GM19023 (cell line): ENCODE results near the gene ELP1.
A peak's percentile ranks its signal among the peaks of the same experiment; 100 is the strongest.
"Not testable (repeated sequence)": the region's sequence is repeated elsewhere in the genome, so short reads cannot be mapped to it uniquely, and the experiment has no call there.

Experiments
- ATAC-seq: cut with Tn5 transposase; IDR thresholded peaks from one replicate; pipeline ENCODE4 v1.9.1; 2021; ENCODE audit warnings: mild to moderate bottlenecking, moderate library complexity; ENCODE audit not compliant: unreplicated experiment

The ELP1 gene, protein sequence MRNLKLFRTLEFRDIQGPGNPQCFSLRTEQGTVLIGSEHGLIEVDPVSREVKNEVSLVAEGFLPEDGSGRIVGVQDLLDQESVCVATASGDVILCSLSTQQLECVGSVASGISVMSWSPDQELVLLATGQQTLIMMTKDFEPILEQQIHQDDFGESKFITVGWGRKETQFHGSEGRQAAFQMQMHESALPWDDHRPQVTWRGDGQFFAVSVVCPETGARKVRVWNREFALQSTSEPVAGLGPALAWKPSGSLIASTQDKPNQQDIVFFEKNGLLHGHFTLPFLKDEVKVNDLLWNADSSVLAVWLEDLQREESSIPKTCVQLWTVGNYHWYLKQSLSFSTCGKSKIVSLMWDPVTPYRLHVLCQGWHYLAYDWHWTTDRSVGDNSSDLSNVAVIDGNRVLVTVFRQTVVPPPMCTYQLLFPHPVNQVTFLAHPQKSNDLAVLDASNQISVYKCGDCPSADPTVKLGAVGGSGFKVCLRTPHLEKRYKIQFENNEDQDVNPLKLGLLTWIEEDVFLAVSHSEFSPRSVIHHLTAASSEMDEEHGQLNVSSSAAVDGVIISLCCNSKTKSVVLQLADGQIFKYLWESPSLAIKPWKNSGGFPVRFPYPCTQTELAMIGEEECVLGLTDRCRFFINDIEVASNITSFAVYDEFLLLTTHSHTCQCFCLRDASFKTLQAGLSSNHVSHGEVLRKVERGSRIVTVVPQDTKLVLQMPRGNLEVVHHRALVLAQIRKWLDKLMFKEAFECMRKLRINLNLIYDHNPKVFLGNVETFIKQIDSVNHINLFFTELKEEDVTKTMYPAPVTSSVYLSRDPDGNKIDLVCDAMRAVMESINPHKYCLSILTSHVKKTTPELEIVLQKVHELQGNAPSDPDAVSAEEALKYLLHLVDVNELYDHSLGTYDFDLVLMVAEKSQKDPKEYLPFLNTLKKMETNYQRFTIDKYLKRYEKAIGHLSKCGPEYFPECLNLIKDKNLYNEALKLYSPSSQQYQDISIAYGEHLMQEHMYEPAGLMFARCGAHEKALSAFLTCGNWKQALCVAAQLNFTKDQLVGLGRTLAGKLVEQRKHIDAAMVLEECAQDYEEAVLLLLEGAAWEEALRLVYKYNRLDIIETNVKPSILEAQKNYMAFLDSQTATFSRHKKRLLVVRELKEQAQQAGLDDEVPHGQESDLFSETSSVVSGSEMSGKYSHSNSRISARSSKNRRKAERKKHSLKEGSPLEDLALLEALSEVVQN (N-terminal part only)

GRCh38 chr9:108933718-108934322 lies at the start of gene ELP1:
Gene ELP1 (minus strand): TSS chr9:108934124. CDS start chr9:108931146, 2,978 bp downstream.
- peak; percentile 89 for ATAC-seq

GRCh38 chr9:108980893-108981292 lies 47.0 kb upstream of the ELP1 start:
- ATAC-seq = no peak

DNA sequence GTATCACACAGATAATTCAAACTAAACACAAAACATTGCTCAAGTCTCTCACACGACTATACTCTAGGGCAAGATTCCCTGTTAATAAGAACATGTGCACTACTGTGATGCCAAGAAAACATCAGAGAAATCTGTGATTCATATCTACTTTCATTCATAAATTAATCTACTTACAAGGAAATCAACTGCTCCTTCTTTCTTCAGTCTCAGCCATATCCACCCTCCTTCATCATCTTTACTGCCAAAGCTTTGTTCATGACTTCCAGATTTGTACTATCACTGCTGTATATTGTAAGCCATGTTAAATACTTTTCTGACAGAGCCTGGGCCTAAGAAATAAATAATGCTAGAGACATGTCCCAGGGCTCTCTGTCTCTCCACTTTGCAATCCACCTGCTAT lies 44.3 kb upstream of the ELP1 start:
- no peak for ATAC-seq

GRCh38 chr9:108973895-108974294 lies 40.0 kb upstream of the ELP1 start:
- no peak for ATAC-seq

DNA sequence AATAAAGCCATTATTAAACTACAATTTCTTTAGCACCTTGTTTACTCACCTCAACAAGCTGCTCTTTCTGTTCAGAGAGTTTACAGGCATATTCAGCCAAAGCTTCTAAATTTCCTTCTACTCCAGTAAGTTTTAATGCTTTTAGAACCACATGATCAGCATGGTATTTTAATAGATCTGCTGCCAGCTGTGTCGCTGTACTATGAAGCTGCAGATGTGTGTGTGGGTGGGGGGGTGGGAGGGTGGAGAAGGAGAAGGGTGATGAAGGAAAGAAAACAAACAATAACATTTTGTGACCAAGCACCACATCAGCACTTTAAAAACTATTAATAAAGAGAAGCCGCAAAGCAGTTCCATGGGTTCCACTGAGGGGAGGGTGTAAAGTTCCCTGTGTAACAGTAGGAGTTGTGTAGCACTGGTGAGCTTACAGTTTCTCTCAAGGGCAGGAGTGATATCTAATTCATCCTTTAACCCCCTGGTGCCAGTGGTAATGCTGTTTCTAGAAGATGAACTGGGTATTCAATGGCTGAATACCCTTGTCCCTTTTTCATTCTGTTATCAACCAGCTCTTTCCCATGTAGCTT lies 38.8 kb upstream of the ELP1 start:
- ATAC-seq = no peak

DNA sequence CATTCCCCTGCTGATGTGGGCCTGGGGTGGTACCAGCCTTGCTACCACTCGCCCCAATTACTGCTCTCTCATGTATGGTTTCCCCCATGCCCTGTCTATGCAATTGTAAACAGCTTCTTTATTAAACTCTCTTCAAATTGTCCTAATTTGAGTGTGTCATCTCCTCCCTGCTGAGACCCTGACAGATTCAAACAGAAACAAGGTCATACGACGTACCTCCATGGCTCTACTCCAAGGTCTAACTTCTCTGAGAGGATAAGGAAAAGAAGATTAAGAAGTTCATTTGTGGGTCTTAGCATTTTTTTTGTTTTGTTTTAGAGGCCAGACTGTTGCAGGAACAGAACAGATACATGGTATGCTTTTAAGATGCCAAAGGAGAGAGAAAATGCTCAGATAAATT lies 38.3 kb upstream of the ELP1 start:
- no peak for ATAC-seq

DNA sequence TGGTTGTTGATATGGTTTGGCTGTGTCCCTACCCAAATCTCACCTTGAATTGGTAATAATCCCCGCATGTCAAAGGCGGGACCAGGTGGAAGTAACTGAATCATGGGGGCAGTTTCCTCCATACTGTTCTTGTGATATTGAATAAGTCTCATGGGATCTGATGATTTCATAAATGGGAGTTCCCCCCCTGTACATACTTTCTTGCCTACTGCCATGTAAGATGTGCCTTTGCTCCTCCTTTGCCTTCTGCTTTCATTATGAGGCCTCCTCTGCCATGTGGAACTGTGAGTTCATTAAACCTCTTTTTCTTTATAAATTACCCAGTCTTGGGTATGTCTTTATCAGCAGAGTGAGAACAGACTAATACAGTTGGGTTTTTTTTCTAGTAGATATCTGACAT lies 37.5 kb upstream of the ELP1 start:
- not testable (repeated sequence) for ATAC-seq

DNA sequence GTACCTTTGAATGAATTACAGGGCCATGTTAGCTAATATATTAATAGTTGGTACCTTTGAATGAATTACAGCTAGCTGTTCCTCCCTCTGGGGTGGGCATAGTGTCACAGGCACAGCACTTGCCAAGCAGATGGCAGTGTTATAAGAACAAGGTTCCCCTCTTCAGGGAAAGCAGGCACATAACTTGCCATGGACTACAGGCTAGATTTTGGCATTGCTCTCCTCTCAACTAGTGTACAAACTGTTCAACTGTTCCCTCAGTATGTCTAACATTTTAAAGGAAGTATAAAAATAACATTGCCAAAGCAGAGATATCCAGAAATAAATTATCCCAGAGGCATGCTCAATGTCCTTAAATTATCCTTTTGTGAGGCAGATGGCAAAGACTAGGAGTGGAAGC lies 34.0 kb upstream of the ELP1 start:
- no peak for ATAC-seq

DNA sequence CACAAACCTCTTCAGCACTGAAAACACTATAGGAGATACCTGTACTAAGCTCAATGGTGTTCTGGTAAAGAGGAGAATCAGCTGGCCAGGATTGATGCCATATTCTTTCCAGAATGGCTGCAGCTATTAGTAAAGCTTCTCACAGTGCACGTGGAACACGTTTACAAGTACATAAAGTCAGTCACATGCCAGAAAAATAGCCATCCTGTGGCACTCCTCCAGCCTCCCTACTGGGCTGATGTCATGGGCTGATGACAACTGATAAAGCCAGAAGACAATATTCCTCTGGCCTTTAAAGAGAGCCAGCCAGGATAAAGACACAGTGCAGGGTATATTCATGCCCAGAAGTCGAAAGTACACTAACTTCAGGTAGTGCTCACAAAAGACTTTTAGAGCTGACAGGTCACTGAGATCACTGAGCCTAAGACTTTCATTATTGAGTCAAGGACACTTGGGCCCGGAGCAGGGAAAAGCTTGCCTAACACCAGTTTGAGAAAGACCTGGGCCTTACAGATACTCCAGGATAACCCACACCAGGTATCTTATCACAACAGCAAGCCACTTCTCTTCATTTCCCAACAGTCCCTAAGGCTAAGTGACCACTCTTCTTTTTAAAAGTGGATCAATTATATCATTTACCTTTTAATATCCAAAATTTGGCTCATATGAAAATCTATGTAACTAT lies 29.7 kb upstream of the ELP1 start:
- ATAC-seq = no peak

DNA sequence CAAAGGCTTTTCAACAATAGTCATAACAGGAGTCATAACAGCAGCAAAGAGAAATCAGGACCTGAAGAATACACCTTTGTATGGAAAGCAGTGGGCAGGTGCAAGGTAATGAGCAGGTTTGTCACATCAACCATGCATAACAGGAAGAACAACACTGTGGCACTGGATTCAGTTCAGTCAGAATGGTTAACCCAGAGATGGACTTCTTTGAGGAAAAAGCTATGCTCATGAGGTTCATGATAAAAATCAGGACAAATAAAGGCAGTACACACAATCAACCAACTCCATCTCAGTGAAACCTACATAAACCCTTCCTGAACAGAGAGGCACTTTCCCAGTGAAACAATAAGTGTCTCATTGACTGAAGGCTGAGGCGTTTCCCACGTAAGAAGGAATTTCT lies 27.2 kb upstream of the ELP1 start:
- no peak for ATAC-seq

DNA sequence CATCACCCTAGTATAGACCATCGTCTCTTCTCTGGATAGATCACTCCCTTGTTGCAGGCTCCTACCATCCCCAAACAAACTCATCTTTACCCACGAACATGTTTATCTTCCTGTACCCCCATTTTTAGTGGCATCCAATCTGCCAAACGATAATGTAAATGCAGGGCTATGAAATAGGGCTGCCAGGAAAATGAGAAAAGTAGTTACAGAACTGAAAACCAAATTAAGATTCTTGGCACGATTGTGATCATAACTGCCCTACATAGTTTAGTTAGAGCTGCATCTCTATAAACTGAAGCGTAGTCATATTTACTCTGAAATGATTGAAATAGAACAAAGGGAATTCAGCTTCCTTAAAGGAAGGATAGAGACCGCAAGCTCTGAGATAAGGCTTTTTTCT lies 26.4 kb upstream of the ELP1 start:
- ATAC-seq = no peak

- no peak for ATAC-seq
Observed at GRCh38 chr9:108956631-108957026, 22.7 kb upstream of the ELP1 start.

DNA sequence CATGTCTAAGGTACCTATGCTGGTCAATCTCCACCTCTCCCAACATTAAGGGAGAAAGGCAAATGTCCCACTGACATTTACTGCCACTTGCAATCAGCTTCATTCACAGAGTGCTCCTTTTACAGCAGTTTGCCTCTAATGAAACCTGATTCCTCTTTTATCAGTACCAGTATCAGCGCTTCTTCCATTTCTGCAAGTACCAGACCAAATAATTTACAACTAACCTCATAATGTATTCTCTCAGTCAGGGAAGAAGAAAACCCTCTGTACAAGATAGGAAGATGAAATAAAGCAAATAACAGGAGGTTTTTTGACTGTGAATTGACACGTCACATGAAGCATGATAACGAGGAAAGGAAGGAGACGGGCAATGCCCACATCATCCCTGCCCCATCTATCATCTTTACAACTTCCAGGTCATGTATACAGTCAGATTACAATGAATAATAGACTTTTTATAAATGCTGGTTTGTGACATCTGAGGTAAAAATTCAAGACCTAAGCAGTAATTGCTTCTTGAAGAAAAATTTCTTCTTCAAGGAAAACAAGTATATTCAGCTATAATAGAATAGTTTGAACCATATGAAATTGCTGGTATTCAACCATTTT lies 22.2 kb upstream of the ELP1 start:
- no peak for ATAC-seq

DNA sequence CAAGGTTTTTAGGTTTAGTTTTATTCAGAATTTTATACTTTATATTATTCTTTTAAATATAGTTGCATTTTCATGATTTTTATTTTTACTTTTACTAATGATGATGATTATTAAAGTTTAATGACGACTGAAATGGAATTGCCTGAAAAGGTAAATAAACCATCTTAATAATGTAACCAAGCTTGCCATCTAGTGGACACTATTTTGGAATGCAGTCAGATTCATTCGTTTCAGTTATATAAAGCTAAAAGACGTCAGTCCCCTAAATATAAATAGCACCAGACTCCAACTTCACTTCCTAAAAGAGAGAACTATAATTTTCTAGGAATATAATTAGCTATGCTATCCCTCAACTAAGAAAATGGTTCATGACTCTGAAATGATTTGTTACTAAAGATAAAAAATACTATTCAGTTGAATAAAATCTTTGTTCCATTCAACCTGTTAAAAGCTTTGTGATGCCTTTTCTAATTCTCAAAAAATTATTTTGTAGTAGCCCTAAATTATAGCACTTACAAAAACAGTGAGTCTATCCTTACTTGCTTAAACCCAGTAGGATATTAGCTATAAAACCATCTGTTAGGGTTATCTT lies 20.2 kb upstream of the ELP1 start:
- ATAC-seq = no peak

DNA sequence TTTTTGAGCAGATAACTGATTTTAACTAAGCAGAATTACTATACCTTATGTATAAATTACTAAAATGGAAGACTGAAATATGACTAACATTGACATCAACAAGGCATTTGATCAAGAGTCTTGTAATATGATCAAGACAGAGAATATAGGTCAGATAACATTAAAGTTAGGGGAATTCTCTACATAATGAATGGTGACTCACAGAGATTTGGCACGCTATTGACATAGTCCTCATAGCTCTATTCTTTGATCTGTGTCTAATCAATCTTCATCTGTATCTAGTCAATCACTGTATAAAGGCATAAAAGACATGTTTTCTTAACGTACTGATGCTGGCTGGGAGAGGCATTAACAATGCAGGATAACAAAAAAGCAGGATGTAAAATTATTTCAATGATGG lies 17.7 kb upstream of the ELP1 start:
- ATAC-seq = no peak

DNA sequence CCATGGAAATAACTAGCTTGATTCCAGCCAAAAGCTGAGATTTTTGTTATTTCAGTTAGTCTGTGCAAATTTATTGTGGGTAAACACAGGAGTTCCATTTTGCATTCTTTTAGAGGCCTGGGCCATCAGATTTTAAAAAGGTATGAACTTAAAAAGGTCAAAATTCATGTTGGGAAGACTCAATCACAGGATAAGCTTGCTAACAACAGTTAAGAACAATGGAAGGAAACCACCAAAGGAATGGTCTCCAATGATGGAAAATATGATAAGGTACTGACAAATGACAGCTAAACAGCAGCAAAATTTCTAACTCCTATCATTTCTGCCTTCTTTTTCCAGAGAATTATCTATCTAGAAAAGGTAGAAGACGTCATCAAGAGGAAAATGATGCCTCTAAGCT lies 16.2 kb upstream of the ELP1 start:
- no peak for ATAC-seq

DNA sequence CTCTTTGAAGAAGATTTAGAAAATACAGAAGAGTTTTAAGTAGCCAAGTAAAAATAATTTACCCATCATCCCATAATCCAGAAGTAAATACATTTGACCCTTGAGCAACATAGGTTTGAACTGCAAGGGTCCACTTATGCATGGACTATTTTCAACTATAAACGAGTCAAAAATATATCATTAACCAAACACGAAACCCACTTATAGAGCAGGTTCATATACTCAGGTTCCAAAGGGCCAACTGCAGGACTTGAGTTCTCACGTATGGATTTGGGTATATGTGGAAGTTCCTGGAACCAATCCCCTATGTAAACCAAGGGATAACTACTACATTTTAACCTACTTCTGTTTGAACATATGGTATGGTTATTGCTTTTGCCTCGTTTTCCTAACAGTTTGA lies 6.1 kb upstream of the ELP1 start:
- no peak for ATAC-seq

DNA sequence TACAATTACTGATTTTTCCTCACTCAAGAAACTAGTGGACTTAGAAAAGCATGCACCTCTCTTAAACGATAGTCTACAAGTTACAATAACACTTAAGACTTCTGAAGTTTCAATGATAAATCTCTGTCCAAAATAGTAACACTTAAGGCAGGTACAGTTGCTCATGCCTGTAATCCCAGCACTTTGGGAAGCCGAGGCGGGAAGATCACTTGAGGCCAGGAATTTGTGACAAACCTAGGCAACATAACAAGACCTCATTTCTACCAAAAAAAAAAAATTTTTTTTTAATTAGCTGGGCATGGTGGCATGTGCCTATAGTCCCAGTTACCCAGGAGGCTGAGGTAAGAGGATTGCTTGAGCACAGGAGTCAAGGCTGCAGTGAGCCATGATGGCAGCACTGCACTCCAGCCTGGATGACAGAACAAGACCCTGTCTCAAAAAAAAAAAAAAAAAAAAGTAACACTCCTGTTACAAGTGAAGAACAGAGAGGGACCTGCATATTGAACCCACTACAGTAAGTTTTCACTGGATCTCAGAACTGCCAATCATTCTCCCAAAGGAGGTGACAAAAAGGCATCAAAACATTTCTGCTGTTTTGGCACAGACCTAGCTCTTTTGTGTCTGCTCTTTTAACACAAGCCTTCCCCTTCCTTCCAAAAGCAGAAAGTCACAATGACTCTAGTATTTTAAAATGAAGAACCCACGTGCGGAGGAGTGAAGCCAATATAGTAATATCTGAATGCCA lies 3.8 kb upstream of the ELP1 start:
- no peak for ATAC-seq
